GM21526 (cell line): ENCODE data around the gene ARID3C.

Experiments used
- ATAC-seq: cut with Tn5 transposase; IDR thresholded peaks from one replicate; pipeline ENCODE4 v1.9.1; 2021; ENCODE audit warnings: moderate library complexity; ENCODE audit not compliant: unreplicated experiment, low FRiP score

Gene ARID3C

GRCh38 chr9:34601937-34602573, 26.8 kb downstream of the ARID3C start:
- ATAC-seq: no peak

GRCh38 chr9:34600908-34601307, 28.0 kb downstream of the ARID3C start:
- ATAC-seq: no peak

- no peak for ATAC-seq
Observed at GRCh38 chr9:34599546-34599945, 29.3 kb downstream of the ARID3C start.

GRCh38 chr9:34594177-34594576, 34.7 kb downstream of the ARID3C start:
- no peak for ATAC-seq

GRCh38 chr9:34592895-34593601, 35.8 kb downstream of the ARID3C start:
- ATAC-seq: no peak

- ATAC-seq: no peak
Observed at GRCh38 chr9:34591917-34592866, 36.7 kb downstream of the ARID3C start.

GRCh38 chr9:34591248-34591916, 37.5 kb downstream of the ARID3C start:
- peak; percentile 65 for ATAC-seq

GRCh38 chr9:34590381-34591247, 38.3 kb downstream of the ARID3C start:
- ATAC-seq: no peak

GRCh38 chr9:34589636-34590380, 39.1 kb downstream of the ARID3C start, which contains the start of gene CNTFR:
CNTFR (minus strand) TSS chr9:34589724; CDS start chr9:34568981, 20,743 bp downstream.
- ATAC-seq: no peak

- no peak for ATAC-seq
Observed at GRCh38 chr9:34588671-34589635, 39.9 kb downstream of the ARID3C start.

GRCh38 chr9:34587271-34587670, 41.6 kb downstream of the ARID3C start:
- no peak for ATAC-seq

- no peak for ATAC-seq
Observed at GRCh38 chr9:34585946-34586669, 42.8 kb downstream of the ARID3C start.

- ATAC-seq: no peak
Observed at GRCh38 chr9:34584970-34585369, 43.9 kb downstream of the ARID3C start.

- no peak for ATAC-seq
Observed at GRCh38 chr9:34582787-34583186, 46.1 kb downstream of the ARID3C start.

- no peak for ATAC-seq
Observed at GRCh38 chr9:34581318-34581717, 47.5 kb downstream of the ARID3C start.

GRCh38 chr9:34580358-34580757, 48.5 kb downstream of the ARID3C start:
- ATAC-seq: no peak

- ATAC-seq: no peak
Observed at GRCh38 chr9:34579808-34580163, 49.1 kb downstream of the ARID3C start.
